Stimulated activated CD8-positive, alpha-beta memory T cell treated with anti-CD3 and anti-CD28 coated beads, Interleukin-7, amount 100 ng/mL, for 1 hour (primary cell): Measurements from ENCODE around the gene NT5M.

ENCODE experiments used
- DNase-seq, 2 donors: peaks; one replicate each; pipeline ENCODE4 v3.0.0-alpha.2; 2020; ENCODE audit warnings: low read depth in 2 of 2

The NT5M gene

DNA sequence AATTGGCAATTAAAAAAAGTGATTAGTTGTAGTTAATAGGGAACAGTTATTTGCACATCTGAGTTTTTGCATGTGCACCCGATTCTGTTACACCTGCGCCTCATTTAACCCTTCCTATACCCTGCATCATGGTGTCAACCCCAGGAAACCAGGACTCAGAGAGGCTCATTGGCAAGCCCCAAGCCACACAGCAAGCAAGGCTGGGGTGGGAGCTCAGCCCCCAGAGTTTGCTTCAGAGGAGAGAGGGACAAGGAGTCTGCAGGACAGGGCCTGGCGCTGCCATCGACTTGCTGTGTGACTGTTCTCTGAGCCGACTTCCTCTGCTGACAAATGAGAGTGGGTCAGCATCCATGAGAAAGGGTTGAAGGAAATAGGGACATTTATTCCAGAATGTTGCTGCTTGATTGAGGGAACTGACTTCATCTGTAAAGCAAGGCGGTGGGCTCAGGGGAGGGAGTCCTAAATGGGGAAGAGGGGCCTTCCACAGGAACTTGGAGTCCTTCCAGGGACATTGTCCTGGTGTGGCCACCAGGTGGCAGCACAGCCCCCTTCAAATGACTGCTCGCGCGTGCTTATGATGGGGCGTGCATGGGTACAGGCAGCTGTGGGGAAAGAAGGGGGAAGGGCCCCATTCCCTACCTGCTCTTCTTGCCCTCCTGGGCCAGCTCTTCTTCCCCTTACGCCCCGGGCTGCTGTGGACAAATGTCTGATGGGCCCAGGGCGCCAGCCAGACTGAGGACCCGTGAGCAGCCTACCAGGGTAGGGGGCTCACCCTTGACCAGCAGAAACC, 51.6 kb downstream of the NT5M start:
- peak; percentile 41 to 63 for DNase-seq

DNA sequence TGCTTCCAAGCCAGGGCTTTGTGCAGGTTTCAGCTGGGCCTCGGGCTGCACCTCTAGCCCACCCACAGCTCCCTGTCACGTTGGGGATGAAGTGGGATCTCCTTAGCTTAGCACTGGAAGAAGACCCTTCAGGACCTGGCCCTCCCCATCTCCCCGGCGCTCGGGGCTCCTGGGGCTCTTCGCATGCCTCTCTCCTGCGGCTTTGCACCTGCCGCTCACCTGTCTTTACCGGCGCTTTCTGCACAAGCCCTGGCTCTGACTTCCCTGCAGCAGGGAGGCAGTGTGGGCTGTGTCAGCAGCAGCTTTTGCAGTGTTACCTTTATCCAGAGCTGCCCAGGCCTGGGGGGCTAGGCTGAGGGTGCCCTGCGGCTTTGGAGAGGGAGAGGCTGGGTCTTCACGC, 52.3 kb downstream of the NT5M start:
- no peak for DNase-seq

DNA sequence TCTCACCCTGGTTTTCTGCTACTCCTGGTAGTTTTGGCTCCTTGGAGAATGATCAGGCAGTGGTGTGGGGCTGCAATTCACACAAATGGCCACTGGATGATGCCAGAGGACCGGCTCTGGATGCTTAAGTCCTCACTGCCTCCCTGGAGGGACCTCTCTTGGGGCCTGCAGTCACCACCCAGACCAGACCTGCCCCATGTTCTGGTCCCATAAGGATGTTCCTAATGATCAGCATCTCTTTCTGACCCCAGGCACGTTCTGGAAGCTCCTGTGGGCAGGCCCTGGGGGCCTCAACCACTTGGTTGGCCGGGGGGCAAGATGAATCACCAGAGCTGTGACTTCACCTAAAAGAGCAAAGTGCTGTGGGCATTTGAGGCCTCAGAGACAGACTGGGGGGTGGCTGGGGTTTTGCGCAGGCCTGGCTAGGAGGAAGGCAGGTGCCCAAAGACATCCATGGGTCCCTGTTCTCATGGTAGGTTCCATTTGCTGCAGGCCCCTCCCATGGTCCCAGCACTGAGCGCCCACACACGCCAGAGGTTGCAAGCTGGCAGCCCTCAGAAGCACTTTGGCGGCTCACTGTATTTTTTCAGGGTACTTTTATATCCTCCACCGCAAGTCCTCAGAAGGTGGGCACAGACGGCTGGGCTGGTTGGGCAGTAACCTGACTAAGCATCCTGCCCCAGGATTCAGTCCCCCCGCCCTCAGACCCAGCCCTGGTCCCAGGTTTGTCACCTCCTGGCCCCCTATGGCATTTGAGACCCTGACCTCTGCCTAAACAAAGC, 53.2 kb downstream of the NT5M start:
- peak; percentile 43 to 49 for DNase-seq

DNA sequence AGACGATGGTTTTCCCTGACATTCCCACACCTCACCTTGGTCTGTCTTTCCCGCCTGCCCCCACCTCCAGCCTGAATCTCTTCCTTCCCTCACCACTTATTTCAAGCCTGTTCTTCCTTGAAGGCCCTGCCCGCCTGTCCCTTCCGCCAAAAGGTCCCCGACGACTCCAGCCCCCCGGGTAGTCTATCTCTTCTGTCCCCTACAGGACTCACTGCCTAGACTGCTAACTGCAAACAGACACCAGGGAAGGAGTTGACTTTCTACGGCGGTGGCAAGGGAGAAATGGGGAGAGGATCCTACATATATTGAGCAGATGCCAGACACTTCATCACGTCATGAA, 53.7 kb downstream of the NT5M start:
- no peak for DNase-seq

DNA sequence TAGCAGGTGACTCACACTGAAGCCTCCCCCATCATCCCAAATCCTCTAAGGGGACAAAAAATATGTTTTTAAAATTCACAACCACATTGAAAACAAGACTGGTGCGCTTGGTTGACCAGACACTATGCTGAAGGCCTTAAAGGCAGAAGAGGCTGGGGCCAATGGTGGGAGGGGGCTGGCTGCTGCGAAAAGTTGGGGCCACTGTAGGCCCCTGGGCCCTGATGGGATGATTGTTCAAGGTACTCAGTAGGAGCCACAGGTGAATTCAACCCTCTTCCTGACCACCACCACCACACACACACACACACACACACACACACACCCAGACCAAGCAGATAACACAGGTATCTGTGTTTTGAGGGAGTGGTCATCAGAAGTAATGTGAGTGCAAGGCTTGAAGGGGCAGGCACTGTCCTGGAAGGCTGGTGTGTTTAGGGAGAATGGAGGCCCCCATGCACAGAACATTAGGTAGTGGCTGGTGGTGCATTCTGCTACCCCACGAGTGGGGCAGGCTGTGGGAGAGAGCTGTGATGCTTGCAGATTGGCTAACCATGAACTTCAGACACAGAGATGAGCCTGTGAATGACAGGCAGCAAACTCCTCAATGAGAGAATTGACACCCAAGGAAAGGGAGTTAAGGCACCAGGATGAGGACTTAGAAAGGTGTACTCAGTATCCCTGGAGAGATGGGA, 55.0 kb downstream of the NT5M start:
- DNase-seq = no peak

DNA sequence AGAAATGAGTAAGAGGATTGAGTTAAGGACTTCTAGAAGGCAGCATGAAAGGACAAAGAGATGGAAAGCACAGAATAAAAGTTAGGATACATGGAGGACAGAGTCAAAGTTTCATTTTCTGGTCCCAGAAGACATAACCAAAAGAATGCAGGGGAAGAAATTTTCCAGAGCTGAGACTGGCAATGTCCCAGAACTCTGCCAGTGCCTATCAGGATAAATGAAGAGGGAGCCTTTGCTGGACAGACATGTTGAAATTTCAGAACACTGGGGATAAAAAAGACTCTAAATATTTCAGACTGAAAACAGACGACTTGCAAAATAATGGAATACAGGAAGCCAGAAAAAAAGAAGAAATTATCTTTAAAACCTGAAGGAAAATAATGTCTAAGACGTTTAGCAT, 55.7 kb downstream of the NT5M start:
- DNase-seq = no peak

DNA sequence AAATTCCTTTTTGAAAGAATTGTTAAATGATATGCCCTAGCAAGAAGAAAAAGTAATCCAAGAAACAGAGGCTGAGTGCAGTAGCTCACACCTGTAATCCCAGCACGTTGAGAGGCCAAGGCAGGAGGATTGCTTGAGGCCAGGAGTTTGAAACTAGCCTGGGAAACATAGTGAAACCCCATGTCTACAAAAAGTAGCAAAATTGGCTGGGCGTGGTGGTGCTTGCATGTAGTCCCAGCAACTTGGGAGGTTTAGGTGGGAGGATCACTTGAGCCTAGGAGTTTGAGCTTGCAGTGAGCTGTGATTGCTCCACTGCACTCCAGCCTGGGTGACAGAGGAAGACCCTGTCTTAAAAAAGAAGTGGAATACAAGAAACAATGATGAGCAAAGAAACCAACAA, 56.1 kb downstream of the NT5M start:
- DNase-seq = no peak

DNA sequence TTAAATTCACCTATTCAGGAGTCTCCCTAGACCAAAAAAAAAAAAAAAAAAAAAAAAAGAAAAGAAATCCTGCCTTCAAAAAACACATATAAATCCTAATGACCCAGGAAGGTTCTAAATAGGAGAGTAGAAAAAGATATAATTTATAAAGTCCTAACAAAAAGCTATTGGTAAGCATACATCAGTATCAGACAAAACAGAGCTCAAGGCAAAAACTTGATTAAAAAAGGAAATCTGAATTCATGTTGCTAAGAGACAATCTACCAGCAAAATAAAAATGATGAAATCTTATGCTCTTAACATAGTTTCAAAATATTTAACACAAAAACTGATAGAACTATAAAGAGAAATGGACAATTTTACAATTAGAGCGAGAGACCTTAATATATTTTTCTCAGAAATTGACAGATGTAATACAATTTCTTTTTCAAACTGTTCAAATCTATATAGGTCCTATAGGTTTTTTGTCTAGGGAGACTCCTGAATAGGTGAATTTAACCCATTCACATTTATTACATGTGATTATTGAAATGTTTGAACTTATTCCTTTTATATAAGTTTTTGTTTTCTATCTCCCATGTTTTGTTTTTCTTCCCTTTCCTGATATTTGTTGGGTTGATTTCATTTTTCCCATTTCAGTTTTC, 57.0 kb downstream of the NT5M start:
- no peak for DNase-seq

DNA sequence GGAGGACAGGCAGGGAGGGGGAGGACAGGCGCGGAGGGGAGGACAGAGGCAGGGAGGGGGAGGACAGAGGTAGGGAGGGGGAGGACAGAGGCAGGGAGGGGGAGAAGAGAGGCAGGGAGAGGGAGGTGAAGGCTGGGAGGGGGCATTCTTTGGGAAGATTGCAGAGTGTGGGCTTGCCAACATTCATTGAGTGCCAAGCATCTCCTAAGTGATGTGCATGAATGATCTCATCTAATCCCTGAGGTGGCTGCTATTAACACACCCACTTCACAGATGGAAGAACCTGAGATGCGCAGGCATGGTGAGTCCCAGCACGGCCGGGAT, 58.3 kb downstream of the NT5M start:
- DNase-seq = no peak

DNA sequence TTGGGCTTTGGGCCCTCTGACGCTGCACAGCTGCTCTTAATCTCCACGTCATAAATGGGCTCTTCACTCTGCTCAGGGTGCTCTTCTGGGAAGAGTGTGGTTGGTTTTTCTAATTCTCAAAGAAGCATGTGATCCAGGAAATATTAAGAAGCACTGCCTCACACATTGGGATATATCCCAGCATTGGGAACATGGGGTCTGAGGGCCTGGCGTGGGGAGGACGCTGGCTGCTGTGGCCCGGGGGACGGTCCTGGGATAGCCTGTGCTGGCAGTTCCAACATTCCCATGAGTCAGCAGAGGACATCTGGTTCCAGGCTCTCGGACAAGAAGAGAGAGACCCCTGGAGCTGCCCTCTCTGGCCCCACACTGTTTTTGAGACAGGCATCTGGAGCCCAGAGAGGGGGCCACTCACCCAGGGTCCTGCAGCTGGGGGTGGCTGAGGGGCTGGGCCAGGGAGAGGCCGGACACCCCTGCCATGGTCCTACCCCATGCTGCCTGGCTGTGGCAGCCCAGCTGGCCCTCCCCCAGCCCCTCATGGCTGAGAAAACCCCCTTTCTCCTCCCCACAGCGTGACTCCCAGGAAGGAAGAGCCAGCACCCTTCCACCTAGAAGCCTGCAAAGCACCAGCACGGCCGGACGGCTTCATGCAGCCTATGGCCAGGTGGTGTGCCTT, 58.8 kb downstream of the NT5M start:
- no peak for DNase-seq

DNA sequence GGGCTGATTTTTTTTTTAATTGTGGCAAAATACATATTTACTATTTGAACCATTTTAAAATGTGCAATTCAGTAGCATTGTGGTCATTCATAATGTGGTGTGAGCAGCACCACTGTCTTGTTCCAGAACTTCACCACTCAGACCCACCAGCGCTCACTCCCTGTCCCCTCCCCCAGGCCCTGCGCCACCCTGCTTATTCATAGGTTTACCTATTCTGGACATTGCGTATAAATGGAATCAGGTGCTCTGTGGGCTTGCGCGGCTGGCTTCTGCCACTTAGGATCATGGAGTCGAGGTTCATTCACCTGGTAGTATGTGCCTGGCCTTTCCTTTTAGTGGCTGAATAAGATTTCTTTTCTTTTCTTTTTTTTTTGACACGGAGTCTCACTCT, 59.4 kb downstream of the NT5M start:
- DNase-seq = no peak

DNA sequence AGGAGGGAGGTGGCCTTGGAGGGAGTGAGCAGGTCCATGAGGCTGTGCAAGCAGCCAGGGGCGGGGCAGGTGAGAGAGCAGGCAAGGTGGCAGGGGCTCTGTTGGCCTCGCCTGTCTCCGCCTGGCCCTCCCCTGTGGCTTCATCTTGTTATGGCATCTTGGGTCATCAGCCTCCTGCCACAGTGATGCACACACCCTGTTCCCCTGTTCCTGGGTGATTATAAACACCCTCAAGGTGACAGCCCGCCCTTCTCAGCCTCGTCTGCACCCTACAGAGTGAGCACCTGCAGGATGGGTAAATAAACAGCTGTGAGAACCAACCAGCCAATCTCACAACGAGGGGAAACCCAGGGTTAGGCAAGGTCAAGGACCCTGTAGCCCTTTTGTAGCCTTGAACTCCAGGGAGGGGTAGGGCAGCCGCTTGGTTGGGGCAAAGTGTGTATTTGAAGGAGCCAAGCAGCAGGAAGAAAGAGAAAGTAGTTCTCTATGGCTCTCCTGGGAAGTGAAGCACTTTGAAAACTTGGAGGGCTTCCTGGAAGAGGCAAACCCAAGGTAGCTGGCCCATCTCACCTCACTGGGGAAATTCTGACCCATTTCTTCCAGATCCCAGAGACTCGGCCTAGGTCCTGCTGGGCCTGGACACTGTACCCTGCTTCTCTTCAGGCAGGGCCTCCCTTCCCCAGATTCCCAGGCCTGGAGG, 60.6 kb downstream of the NT5M start:
- no peak for DNase-seq

DNA sequence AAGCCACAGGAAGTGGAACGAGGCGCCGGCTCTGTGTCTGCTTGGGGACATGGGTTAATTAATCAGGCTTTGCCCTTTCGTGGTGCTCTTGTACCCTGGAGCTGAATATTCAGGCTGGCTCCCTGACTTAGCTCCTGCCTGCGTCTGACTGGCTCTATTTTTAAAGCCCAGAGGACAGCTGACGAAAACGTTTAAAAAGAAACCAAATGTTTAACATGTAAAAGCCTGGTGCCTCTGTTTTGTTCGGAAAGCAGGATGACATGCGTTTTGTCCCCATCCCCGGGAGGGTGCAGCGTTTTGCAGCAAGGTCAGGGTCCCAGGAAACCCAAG, 61.1 kb downstream of the NT5M start:
- no peak for DNase-seq

DNA sequence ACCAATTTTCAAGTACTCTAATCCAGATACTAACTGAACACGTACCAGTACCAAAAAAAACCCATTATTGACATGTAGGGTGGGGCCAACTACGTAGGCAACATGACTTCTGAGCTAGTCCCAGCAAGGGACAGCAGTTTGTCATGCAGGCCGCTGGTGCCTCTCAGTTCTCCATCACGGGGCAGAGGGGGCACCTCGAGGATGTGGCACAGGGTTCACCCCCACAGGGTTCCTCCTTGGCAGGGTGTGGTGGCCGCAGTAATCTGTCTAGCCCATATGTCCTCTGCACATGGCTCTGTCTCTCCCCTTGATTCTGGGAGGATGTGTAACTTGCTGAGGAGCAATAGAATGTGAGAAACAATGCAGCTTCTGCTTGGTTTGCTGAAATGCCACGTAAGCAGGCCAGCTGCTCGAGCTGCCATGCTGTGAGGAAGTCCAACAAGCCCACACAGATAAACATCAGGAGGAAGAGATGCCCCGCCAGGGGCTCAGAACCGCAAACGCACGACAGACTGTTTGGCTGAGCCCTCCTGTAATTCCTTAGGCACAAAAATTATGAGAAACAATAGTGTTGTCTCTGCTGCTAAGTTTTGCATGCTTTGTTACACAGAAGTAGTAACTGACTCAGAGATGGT, 62.4 kb downstream of the NT5M start:
- DNase-seq = no peak

DNA sequence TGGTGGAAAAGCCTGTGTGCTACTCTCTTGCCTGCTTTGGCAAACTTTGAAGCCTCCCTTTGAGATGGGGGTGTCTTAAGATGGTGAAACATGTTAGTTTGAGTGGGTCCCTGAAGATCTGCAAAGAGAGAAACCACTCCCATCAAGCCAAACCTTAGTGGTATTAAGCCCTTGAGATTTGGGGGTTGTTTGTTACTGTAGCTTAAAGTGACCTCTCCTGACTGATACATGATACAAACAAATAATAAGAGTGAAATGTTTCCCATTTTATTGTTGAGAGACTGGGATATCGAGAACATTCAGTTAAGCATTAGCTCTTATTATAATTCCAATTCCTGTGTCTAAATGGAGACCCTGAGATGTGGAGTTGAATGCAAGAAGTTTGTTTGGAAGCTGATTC, 63.1 kb downstream of the NT5M start:
- no peak for DNase-seq

DNA sequence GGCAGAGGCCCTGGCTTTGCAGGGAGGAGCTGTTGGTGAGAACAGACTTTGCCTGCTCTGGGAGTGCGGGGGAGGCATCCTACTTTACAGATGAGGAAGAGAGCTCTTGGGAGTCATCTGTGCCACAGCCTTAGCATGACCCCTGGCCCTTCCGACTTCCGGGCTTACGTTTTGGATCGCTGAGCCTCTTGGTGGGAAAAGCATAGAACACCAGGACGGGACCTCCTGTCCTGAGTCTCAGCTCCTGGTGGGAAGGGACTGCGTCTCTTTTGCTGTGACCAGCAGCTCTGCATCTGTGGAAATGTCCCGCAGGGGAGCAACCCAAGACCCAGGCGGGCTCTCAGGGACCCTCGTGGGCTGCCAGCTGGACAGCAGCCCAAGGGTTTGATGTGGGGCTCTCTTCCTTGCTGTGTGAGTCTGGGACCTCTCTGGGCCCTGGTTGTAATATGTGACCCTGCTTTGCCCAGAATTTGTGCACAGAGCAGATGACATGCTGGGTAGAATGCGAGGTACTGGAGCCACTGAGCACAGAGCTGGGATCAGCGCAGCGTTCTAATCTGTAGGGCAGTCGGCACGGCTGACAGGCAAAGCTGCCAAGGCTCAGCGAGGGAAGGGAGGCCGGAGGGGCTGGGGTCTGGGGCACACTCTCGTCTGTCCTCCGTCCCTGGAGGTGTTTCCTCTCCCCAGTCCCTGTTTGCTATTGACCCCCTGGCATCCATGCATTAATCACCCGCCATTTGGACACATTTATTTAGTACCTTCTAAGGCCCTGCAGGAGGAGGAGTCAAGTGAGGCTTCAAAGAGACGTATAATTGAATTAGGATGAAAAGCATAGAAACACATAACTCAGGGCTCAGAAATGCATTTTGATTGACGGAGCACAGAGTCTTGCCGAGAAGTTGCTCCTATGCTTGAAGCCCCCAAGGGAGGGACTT, 64.0 kb downstream of the NT5M start:
- DNase-seq = no peak

DNA sequence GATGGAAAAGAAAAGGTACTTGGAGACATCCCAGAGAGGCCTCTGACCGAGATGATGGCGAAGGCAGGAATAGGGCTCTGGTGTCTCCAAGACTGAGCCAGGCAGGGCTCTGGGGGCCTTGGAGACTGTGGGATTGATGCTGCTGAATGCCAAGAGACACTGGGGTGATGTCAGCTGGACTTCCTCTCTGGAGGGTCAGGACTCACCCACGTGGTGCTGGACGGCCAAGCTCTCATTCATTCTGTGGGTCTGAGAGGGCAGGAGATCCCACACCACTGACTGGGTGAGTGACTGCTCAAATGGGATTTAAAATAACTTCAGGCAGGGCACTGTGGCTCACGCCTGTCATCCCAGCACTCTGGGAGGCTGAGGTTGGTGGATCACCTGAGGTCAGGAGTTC, 64.8 kb downstream of the NT5M start:
- DNase-seq = no peak

DNA sequence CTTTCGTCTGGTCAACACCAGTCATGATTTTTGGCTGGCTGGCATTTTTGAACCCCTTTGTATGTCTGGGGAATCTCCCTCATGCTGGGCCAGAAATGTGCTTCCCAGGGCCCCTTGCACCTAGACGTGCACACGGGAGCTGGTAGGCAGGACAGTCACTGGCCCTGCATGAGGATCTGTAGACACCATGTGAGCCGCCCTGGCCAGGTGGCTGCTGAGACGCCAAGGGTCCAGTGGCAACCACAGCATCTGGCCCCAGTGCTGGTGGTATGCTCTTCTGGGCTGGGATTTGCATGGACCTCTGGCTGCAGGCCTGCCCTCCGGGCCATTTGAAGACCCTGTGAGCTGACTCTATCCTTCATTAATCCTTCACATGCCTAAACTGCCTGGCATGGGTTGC, 67.5 kb downstream of the NT5M start:
- no peak for DNase-seq

DNA sequence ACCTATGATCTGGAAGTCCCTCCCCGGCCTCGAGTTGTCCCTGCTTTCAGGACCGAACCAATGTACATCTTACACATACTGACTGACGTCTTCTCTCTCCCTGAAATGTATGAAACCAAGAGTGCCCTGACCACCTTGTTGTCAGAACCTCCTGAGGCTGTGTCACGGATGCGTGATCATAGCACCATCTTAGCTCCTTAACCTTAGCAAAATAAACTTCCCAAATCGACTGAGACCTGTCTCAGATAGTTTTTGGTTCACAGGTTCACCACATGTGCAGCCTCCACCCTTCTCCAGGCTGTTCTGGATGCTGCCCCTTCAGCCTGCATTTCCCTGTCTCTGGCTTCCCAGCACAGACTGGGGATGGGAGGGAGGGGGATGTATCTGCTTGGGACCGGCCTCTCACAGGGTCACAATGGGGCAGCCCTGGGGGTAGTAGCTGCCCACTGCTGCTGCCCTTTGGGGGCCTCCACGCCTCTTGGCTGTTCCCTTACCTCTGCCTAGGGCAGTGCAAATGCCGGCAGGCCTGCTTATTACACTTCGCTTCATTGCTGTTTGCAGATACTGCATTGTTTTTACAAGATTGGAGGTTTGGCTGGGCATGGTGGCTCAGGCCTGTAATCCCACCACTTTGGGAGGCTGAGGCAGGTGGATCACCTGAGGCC, 69.8 kb downstream of the NT5M start:
- DNase-seq = no peak
